Psoas muscle (tissue), 8 donors: ENCODE measurements around the gene HAGHL. TPM values are rescaled to one million over a fixed set of nuclear protein-coding genes. Genes with fewer than 3 reads are reported as not detected.
"Not testable (repeated sequence)": the region's sequence is repeated elsewhere in the genome, so short reads cannot be mapped to it uniquely, and the experiment has no call there.

ENCODE experiments used
- ATAC-seq, 4 donors: fragments of 200-7000 bp; cut with Tn5 transposase; one replicate each; pipeline ENCODE4 v1.9.1; 2020; ENCODE audit warnings: moderate library complexity in 3 of 4, mild to moderate bottlenecking in 2 of 4
- DNase-seq, 2 donors: peaks; one replicate each; pipeline ENCODE4 v3.0.0-alpha.2; 2020
- H3K27ac ChIP-seq: fragments of 200-600 bp; one replicate; pipeline ENCODE4 v1.8.0; 2022
- H3K27me3 ChIP-seq, 3 donors: fragments of 200-600 bp in 1 of 3; one replicate each; pipeline versions ENCODE4 v1.6.1 to v1.8.0; 2013 to 2022; ENCODE audit warnings: low read length in 2 of 3, mild to moderate bottlenecking in 2 of 3, moderate library complexity in 1 of 3; ENCODE audit not compliant: insufficient read depth in 3 of 3
- H3K36me3 ChIP-seq, 2 donors: fragments of 200-600 bp in 1 of 2; one replicate each; pipeline versions ENCODE4 v1.6.1 to v1.8.0; 2013 to 2022; ENCODE audit warnings: low read depth in 1 of 2, mild to moderate bottlenecking in 1 of 2, moderate library complexity in 1 of 2; ENCODE audit not compliant: insufficient read depth in 1 of 2
- H3K4me1 ChIP-seq: fragments of 200-600 bp; one replicate; pipeline ENCODE4 v1.8.0; 2022
- H3K4me3 ChIP-seq: fragments of 200-600 bp; one replicate; pipeline ENCODE4 v1.8.0; 2022; ENCODE audit warnings: mild to moderate bottlenecking
- H3K9me3 ChIP-seq: fragments of 200-600 bp; one replicate; pipeline ENCODE4 v1.8.0; 2022
- CTCF ChIP-seq: fragments of 200-600 bp; IDR thresholded peaks from one replicate; pipeline ENCODE4 v1.8.0; 2022; ENCODE audit warnings: antibody characterized with exemption
- WGBS, 3 donors: extraction: QIAGEN DNeasy Blood & Tissue Kit; methylation state at CpG; one replicate each; pipeline versions ENCODE4 v1.1.6 to v1.1.7; 2013; 5-methylcytosine and 5-hydroxymethylcytosine counted together
- intact Hi-C, 2 donors: fragments of 100-400 bp; cut with DNase I; formaldehyde crosslinking; loops; one replicate each; pipeline versions ENCODE4 v1.11.0 to v1.14.2; 2022
- polyA plus RNA-seq, 3 donors: library from polyadenylated mRNA; stranded (reverse); fragments of 200-250 nt; gene quantifications; one replicate each; pipeline ENCODE4 v1.2.3, GENCODE V29; 2013
- total RNA-seq, 4 donors: library from RNA; stranded (reverse); fragmentation: NEBNext Ultra II Directional in 2 of 4; extraction: Animal tissue kit (Norgen Biotek cat#: 25700) in 2 of 4; gene quantifications; one replicate each; pipeline versions ENCODE4 v1.2.1 to v1.2.4, GENCODE V29; 2021 to 2023
- donor health status: healthy with polysubstance abuse.
- donor health status: DM: no; HTN: no; CAD: no; lungs with moderate emphysema.
- donor health status: Bipolar disorder and iron deficiency.
- donor health status: healthy.
- donor health status: DM: yes; HTN: yes; CAD: no.
- donor health status: DM: no; HTN: no; CAD: no.
- donor health status: DM: no; HTN: no; CAD: no.
- donor health status: DM: yes; HTN: yes; CAD: no.

HAGHL gene
- total and polyA plus RNA-seq, 7 donors = 0.38 to 4.4 (median 0.58) TPM

GRCh38 chr16:689175-689897 is 37.6 kb upstream of the HAGHL start:
- Histone ChIP-seq H3K9me3 (no peaks in the 10 kb centered on the region), H3K27me3 (peaks cover 0 to 29% (median 11%) of the 10 kb centered on the region in 3 donors), H3K27ac (peak overlapping the region; percentile 93), H3K36me3 (peaks cover 0 to 14% of the 10 kb centered on the region in 2 donors), H3K4me1 (peaks cover 29% of the 10 kb centered on the region), H3K4me3 (peak overlapping the region; percentile 100)
- intact Hi-C loops = no loop called here
- no peak for TF ChIP-seq CTCF
- WGBS, 3 donors = 78 to 83% (median 80%) methylated on average over 26 of the region's 26 CpGs
- peak in 2 of 4 donors; percentile 2 to 5 for ATAC-seq
- DNase-seq = no peak

DNA sequence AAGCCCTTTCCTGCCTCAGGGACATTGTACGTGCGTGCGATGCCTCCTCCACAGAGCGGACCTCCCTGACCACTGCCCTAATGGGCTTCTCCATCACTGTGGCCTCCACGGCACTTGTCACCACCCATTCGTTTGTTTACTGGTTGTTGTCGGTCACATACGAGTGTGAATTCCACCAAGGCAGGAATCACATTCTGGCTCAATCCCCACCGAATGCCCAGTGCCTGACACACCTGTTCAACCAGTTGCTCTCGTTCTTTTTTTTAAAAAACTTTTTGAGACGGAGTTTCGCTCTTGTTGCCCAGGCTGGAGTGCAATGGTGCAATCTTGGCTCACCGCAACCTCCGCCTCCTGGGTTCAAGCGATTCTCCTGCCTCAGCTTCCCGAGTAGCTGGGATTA is 35.7 kb upstream of the HAGHL start:
- H3K9me3 ChIP-seq, intact Hi-C loops, H3K27ac ChIP-seq, H3K4me3 ChIP-seq, ATAC-seq, DNase-seq, H3K36me3 ChIP-seq: not testable (repeated sequence)
- WGBS, 3 donors = 76 to 82% (median 77%) methylated on average over 16 of the region's 16 CpGs
- H3K4me1 ChIP-seq = peaks cover 26% of the 10 kb centered on the region
- H3K27me3 ChIP-seq = peaks cover 0 to 45% (median 23%) of the 10 kb centered on the region in 3 donors

- ATAC-seq (no peak), DNase-seq (no peak)
- Histone ChIP-seq H3K9me3 (no peaks in the 10 kb centered on the region), H3K27ac (no peak overlapping the region), H3K4me3 (no peak overlapping the region), H3K27me3 (peaks cover 0 to 56% (median 25%) of the 10 kb centered on the region in 3 donors), H3K4me1 (peaks cover 26% of the 10 kb centered on the region), H3K36me3 (no peaks in the 10 kb centered on the region)
- intact Hi-C loops = no loop called here
- no peak for TF ChIP-seq CTCF
- WGBS, 3 donors = 64 to 70% (median 66%) methylated on average over 10 of the region's 10 CpGs
Measured at GRCh38 chr16:692356-693108, 34.4 kb upstream of the HAGHL start.

- Histone ChIP-seq H3K9me3 (no peaks in the 10 kb centered on the region), H3K36me3 (no peaks in the 10 kb centered on the region), H3K4me3 (no peak overlapping the region), H3K27me3 (peaks cover 0 to 64% (median 27%) of the 10 kb centered on the region in 3 donors), H3K27ac (no peak overlapping the region), H3K4me1 (peaks cover 26% of the 10 kb centered on the region)
- TF ChIP-seq CTCF = no peak
- intact Hi-C loops = no loop called here
- 23 to 28% (median 28%) methylated on average over 22 of the region's 22 CpGs for WGBS, 3 donors
- DNase-seq = no peak
- no peak for ATAC-seq
Measured at GRCh38 chr16:693364-693763, 33.5 kb upstream of the HAGHL start.

- 2 to 5% (median 2%) methylated on average over 12 to 36 of the region's 37 CpGs for WGBS, 3 donors
- TF ChIP-seq CTCF = no peak
- no peak overlapping the region for H3K4me3 ChIP-seq
- peaks cover 21% of the 10 kb centered on the region for H3K4me1 ChIP-seq
- no peak for ATAC-seq
- H3K36me3 ChIP-seq = no peaks in the 10 kb centered on the region
- intact Hi-C loops = no loop called here
- peaks cover 0 to 68% (median 27%) of the 10 kb centered on the region in 3 donors for H3K27me3 ChIP-seq
- DNase-seq = no peak
- no peak overlapping the region for H3K27ac ChIP-seq
- no peaks in the 10 kb centered on the region for H3K9me3 ChIP-seq
Measured at GRCh38 chr16:693766-694165, 33.1 kb upstream of the HAGHL start.
